Measurements from ENCODE around the gene TTC9B. TPM values are rescaled to one million over a fixed set of nuclear protein-coding genes. Genes with fewer than 3 reads are reported as not detected.
"Not testable (repeated sequence)": the region's sequence is repeated elsewhere in the genome, so short reads cannot be mapped to it uniquely, and the experiment has no call there.

TTC9B gene
- total and polyA plus RNA-seq, 4 donors, result 0.14 TPM; not detected in 3

GRCh38 chr19:40174092-40174491, 44.1 kb downstream of the TTC9B start:
- DNase-seq (ENCODE audit: low spot score), result no peak
- no peak overlapping the region for H3K9ac ChIP-seq (ENCODE audit: low read depth in 1 of 2, low read length in 2 of 2)
- TF ChIP-seq REST (IDR thresholded peaks at IDR 0.05), result no peak
- TF ChIP-seq MAX (IDR thresholded peaks at IDR 0.05), result no peak
- no peak for TF ChIP-seq RXRA (IDR thresholded peaks at IDR 0.05)
- no peak for TF ChIP-seq FOXA2 (IDR thresholded peaks at IDR 0.05)
- no peak for TF ChIP-seq ZBTB33 (IDR thresholded peaks at IDR 0.05)
- no peak for TF ChIP-seq TAF1 (conservative IDR thresholded peaks at IDR 0.05)
- TF ChIP-seq YY1 (IDR thresholded peaks at IDR 0.05), result no peak
- TF ChIP-seq RAD21 (IDR thresholded peaks at IDR 0.05), result no peak
- TF ChIP-seq SP1 (IDR thresholded peaks at IDR 0.05), result no peak
- no peak for TF ChIP-seq HNF4A (conservative IDR thresholded peaks at IDR 0.05)
- TF ChIP-seq CTCF (IDR thresholded peaks at IDR 0.05; ENCODE audit: low read depth, low read length, missing input control), result no peak
- no peak for TF ChIP-seq HNF4G (IDR thresholded peaks at IDR 0.05)
- no peak for TF ChIP-seq GABPA (IDR thresholded peaks at IDR 0.05 in 1 of 2, conservative IDR thresholded peaks at IDR 0.05 in 1 of 2)
- TF ChIP-seq EGR1 (IDR thresholded peaks at IDR 0.05; ENCODE audit: low read depth in 2 of 2), result no peak
- TF ChIP-seq NR2F2 (IDR thresholded peaks at IDR 0.05), result no peak
- TF ChIP-seq FOXA1 (IDR thresholded peaks at IDR 0.05), result no peak
- TF ChIP-seq ATF3 (IDR thresholded peaks at IDR 0.05), result no peak
- no peak for TF ChIP-seq JUND (IDR thresholded peaks at IDR 0.05)
- H3K27me3 ChIP-seq (ENCODE audit: control insufficient read depth in 4 of 4, insufficient read depth in 4 of 4, low read length in 3 of 4), result peaks cover 0 to 3% (median 0%) of the 10 kb centered on the region in 4 donors
- no peaks in the 10 kb centered on the region for H3K9me3 ChIP-seq (ENCODE audit: control insufficient read depth in 4 of 4, low read length in 3 of 4)
- H3K27ac ChIP-seq (ENCODE audit: low read depth in 1 of 2, low read length in 2 of 2), result no peak overlapping the region
- no peak overlapping the region for H3K4me3 ChIP-seq (ENCODE audit: low read depth in 1 of 3, low read length in 3 of 3)
- WGBS, result 77% methylated on average over 4 of the region's 4 CpGs
- no peaks in the 10 kb centered on the region for H3K36me3 ChIP-seq (ENCODE audit: control insufficient read depth in 4 of 4, insufficient read depth in 3 of 4, low read depth in 1 of 4, low read length in 3 of 4)
- no peaks in the 10 kb centered on the region for H3K4me1 ChIP-seq (ENCODE audit: control insufficient read depth in 4 of 4, insufficient read depth in 4 of 4, low read length in 3 of 4)

GRCh38 chr19:40171293-40171692, 46.9 kb downstream of the TTC9B start:
- H3K27me3 ChIP-seq (ENCODE audit: control insufficient read depth in 4 of 4, insufficient read depth in 4 of 4, low read length in 3 of 4); H3K9ac ChIP-seq (ENCODE audit: low read depth in 1 of 2, low read length in 2 of 2); DNase-seq (ENCODE audit: low spot score); H3K4me1 ChIP-seq (ENCODE audit: control insufficient read depth in 4 of 4, insufficient read depth in 4 of 4, low read length in 3 of 4); H3K36me3 ChIP-seq (ENCODE audit: control insufficient read depth in 4 of 4, insufficient read depth in 3 of 4, low read depth in 1 of 4, low read length in 3 of 4); H3K4me3 ChIP-seq (ENCODE audit: low read depth in 1 of 3, low read length in 3 of 3); H3K27ac ChIP-seq (ENCODE audit: low read depth in 1 of 2, low read length in 2 of 2); H3K9me3 ChIP-seq (ENCODE audit: control insufficient read depth in 4 of 4, low read length in 3 of 4): not testable (repeated sequence)
- 97% methylated on average over 4 of the region's 4 CpGs for WGBS

GRCh38 chr19:40170303-40170989, 47.7 kb downstream of the TTC9B start:
- H3K4me1 ChIP-seq (ENCODE audit: control insufficient read depth in 4 of 4, insufficient read depth in 4 of 4, low read length in 3 of 4); H3K9ac ChIP-seq (ENCODE audit: low read depth in 1 of 2, low read length in 2 of 2); H3K4me3 ChIP-seq (ENCODE audit: low read depth in 1 of 3, low read length in 3 of 3); H3K9me3 ChIP-seq (ENCODE audit: control insufficient read depth in 4 of 4, low read length in 3 of 4); H3K27ac ChIP-seq (ENCODE audit: low read depth in 1 of 2, low read length in 2 of 2); DNase-seq (ENCODE audit: low spot score); H3K27me3 ChIP-seq (ENCODE audit: control insufficient read depth in 4 of 4, insufficient read depth in 4 of 4, low read length in 3 of 4); H3K36me3 ChIP-seq (ENCODE audit: control insufficient read depth in 4 of 4, insufficient read depth in 3 of 4, low read depth in 1 of 4, low read length in 3 of 4): not testable (repeated sequence)
- WGBS, result 77% methylated on average over 39 of the region's 39 CpGs

Data from liver (tissue), 9 donors.